GM19372 (cell line): Measurements from ENCODE around the gene CECR2.
"Not testable (repeated sequence)": the region's sequence is repeated elsewhere in the genome, so short reads cannot be mapped to it uniquely, and the experiment has no call there.

ENCODE experiments used
- ATAC-seq: cut with Tn5 transposase; IDR thresholded peaks from one replicate; pipeline ENCODE4 v1.9.1; 2021; ENCODE audit warnings: mild to moderate bottlenecking, low read depth, moderate library complexity; ENCODE audit not compliant: unreplicated experiment

CECR2 gene

GRCh38 chr22:17400305-17400704, 31.0 kb downstream of the CECR2 start:
- no peak for ATAC-seq

DNA sequence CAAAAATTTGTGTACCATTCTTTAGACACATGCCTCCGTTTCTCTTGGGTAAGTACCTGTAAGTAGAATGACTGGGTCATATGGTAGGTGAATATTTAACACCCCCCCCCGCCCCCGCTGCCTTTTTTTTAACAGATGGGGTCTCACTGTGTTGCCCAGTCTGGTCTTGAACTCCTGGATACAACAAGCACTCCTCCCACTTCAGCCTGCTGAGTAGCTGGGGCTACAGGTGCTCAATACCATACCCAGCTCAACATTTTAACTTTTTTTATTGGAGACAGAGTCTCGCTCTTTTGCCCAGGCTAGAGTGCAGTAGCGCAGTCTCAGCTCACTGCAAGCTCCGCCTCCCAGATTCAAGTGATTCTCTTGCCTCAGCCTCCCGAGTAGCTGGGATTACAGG, 32.5 kb downstream of the CECR2 start:
- ATAC-seq = no peak

DNA sequence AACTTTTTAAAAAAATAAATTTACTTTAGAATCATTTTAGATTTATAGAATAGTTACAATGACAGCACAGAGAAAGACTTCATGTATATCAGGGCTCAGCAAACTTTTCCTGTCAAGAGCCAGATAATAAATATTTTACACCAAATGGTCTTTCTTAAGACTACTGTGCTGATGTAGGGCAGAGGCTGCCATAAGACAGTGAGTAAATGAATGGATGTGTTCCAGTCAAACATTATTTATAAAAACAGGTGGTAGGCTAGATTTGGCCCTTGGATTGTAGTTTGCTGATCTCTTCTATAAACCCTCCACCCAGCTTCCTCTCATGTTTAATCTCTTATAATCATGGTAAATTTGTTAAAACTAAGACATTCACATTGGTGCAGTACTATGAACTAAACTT, 33.0 kb downstream of the CECR2 start:
- ATAC-seq = no peak

GRCh38 chr22:17403906-17404305, 34.6 kb downstream of the CECR2 start:
- ATAC-seq = no peak

GRCh38 chr22:17407643-17408042, 38.4 kb downstream of the CECR2 start:
- no peak for ATAC-seq

DNA sequence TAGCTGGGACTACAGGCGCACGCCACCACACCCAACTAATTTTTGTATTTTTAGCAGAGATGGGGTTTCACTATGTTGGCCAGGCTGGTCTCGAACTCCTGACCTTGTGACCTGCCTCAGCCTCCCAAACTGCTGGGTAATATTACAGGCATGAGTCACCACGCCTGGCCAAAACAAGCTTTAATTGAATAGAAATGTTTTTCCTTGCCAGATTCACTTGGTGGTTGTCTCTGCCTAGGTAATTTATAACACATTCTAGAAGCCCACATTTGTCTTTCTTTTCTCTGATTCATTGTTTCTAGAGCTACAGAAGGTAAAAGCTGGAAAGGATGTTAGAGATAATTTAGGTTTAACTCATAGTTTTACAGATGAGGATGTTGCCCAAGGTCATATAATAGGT, 41.3 kb downstream of the CECR2 start:
- ATAC-seq = no peak

- ATAC-seq = no peak
These were observed 42.0 kb downstream of the CECR2 start for GRCh38 chr22:17411213-17411612.

GRCh38 chr22:17412232-17412631, 43.0 kb downstream of the CECR2 start:
- no peak for ATAC-seq

GRCh38 chr22:17418890-17419324, 49.6 kb downstream of the CECR2 start:
- ATAC-seq = no peak

- ATAC-seq = no peak
These were observed 50.1 kb downstream of the CECR2 start for GRCh38 chr22:17419348-17419747.

GRCh38 chr22:17422736-17423343, 53.6 kb downstream of the CECR2 start:
- no peak for ATAC-seq

DNA sequence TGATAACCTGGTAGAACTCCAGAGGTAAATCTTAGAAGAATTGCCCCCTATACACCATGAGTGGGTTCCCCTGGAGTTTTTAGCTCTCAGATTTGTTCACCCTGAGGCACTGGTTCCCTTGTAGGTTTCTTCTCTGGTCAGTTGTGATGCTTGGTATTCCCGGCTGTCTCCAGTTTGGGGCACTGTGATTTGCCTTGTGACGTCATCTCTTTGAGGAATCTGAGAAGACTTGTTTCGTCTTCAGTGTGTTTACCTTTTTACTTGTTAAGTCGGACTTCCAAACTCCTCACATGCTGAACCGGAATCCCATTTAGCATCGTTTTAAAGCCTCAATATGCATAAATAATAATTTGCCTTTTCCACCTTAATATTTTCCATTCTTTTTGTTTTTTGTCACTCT, 54.4 kb downstream of the CECR2 start:
- ATAC-seq = no peak

DNA sequence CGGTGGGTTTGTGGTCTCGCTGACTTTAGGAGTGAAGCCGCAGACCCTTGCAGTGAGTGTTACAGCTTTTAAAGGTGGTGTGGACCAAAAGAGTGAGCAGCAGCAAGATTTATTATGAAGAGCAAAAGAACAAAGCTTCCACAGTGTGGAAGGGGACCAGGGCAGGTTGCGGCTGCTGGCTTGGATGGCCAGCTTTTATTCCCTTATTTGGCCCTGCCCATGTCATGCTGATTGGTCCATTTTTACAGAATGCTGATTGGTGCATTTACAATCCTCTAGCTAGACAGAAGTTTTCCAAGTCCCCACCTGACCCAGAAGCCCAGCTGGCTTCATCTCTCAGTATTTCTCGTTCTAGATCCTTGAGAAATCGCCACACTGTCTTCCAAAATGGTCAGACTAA, 58.3 kb downstream of the CECR2 start:
- ATAC-seq = not testable (repeated sequence)

DNA sequence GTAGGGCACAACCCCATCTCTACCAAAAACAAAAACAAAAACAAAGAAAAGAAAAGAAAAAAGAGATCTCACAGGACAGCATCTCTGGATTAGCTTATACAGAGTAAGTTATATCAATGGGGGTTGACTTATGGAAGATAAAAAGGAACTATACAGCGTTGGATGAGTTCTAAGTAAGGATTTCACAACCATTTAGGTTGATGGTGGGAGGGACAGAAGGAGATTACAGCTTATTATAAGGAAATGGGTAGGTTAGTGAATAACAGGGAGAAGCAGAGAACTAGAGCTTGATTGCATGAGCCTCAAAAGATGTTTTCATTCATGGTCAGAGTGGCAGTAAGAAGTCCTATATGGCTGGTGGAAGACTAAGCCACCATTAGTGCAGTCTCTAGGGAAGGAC, 60.3 kb downstream of the CECR2 start:
- no peak for ATAC-seq

GRCh38 chr22:17430412-17430811, 61.2 kb downstream of the CECR2 start:
- ATAC-seq = no peak

GRCh38 chr22:17431179-17431578, 61.9 kb downstream of the CECR2 start:
- ATAC-seq = no peak

DNA sequence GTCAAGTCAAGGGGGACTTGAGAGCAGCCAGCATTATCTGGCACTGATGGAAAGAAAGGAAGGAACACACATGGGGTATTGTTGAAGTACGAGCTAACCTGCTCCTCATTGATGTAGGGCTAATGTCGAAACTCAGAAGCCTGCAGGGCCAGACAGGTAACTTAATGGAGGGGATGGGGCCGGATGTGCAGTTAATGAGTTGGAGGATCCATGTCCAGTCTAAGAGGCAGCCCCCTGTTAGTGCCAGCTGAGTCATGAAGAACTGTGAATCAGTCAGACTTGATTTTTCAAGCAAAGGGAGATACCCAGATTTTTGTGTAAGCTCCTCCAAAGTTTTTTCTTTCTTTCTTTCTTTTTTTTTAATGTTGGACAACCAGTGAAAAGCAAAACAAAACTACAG, 65.6 kb downstream of the CECR2 start:
- no peak for ATAC-seq

DNA sequence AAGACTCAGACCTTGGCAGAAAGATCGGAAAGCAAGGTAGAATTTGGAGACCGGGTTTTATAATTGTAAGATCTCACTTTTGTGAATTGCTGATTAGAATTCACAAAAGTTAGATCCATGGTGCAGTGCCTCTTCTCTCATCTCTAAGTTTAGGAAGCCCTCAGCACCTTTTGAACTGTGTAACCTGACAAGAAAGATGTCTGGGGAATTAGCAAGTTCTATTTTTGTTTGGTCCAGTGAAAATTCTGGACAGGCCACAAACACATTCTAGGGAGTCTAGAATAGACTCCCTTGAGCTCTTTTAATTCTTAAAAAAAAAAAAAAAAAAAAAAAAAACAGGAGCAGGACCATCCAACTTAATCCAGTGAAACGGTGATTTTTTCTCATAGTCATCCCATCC, 66.1 kb downstream of the CECR2 start:
- no peak for ATAC-seq

GRCh38 chr22:17436382-17436980, 67.2 kb downstream of the CECR2 start:
- ATAC-seq = no peak

- no peak for ATAC-seq
These were observed 67.7 kb downstream of the CECR2 start for GRCh38 chr22:17436981-17437412.

DNA sequence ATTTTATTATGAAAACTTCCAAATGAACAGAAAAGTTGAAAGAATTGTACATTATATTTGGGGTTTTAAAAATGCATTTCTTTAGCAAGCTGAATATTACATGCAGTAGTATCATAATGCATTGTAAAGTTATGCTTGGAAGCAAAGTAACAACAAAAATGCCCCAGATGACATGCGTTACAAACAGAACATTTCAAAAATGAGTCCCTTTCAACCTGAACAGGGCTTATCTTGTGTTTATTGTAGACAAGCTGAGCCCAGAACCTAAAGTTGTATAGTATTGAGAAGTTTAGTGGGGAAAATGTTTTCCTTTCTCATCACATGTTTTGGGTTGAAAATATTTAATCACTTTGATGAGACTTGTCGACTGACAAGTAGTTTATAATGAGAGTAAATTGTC, 68.8 kb downstream of the CECR2 start:
- no peak for ATAC-seq

- ATAC-seq = no peak
These were observed 72.1 kb downstream of the CECR2 start for GRCh38 chr22:17441326-17441725.
